HCT116 (cell line): ENCODE measurements around the gene WDR44. TPM values are rescaled to one million over a fixed set of nuclear protein-coding genes. Genes with fewer than 3 reads are reported as not detected.

Source experiments
- ATAC-seq: fragments of 200-7000 bp; cut with Tn5 transposase; 2 replicates; pipeline ENCODE4 v1.9.1; 2020; ENCODE audit warnings: mild to moderate bottlenecking, moderate library complexity
- BruUV-seq: library from RNA; stranded (reverse); fragments of 400-500 nt; replicated peaks from 2 replicates; lab custom pipeline; 2021; lab: Mats Ljungman, UMichigan
- CTCF ChIA-PET: fragments of 300-600 bp; sonication (Branson Sonifier 250); formaldehyde crosslinking; loops from one replicate; lab custom pipeline; 2021; ENCODE audit warnings: antibody characterized with exemption; lab: Charles Lee
- POLR2A ChIA-PET: fragments of 300-600, 350-600 bp; sonication (Branson Sonifier 250); formaldehyde crosslinking; loops from one replicate; lab custom pipeline; 2021; ENCODE audit warnings: antibody characterized with exemption; lab: Charles Lee
- RAD21 ChIA-PET, 2 experiments: fragments of 300-600 bp; sonication (Branson Sonifier 250); formaldehyde crosslinking; loops; one replicate each; lab custom pipeline; 2023; ENCODE audit warnings: low total read pairs in 2 of 2; ENCODE audit not compliant: uncharacterized antibody in 2 of 2, unreplicated experiment in 2 of 2, low non-redundant PET in 1 of 2; lab: Charles Lee
- DNase-seq: peaks from one replicate; pipeline ENCODE4 v3.0.0-alpha.2; 2010; ENCODE audit warnings: low read depth, low spot score
- H2AFZ ChIP-seq: fragments of 200-600 bp; shearing (Covaris generic), sonication (generic); 2 replicates; pipeline ENCODE4 v1.6.1; 2017; ENCODE audit warnings: low read depth, mixed run types, mixed read lengths, antibody characterized with exemption, low read length; ENCODE audit not compliant: poor library complexity, severe bottlenecking
- H3K27ac ChIP-seq: 2 replicates; pipeline ENCODE4 v1.5.1; 2012; ENCODE audit warnings: low read depth, low read length
- H3K27me3 ChIP-seq: fragments of 200-600 bp; sonication (generic); 2 replicates; pipeline ENCODE4 v1.6.1; 2016; ENCODE audit warnings: mixed run types, low read length, mixed read lengths; ENCODE audit not compliant: insufficient read depth
- H3K36me3 ChIP-seq, 2 experiments: fragments of 200-500 bp in 1 of 2; fragments of 200-600 bp in 1 of 2; sonication (Bioruptor generic) in 1 of 2; sonication (generic) in 1 of 2; 2 replicates each; pipeline versions ENCODE4 v1.5.1 to v1.6.1; 2014 to 2016; ENCODE audit warnings: low read length in 2 of 2, inconsistent platforms in 1 of 2, mixed read lengths in 1 of 2, mixed run types in 1 of 2; ENCODE audit not compliant: insufficient read depth in 2 of 2, control insufficient read depth in 1 of 2
- H3K4me1 ChIP-seq, 2 experiments: fragments of 200-600 bp in 1 of 2; sonication (generic) in 1 of 2; 2 replicates each; pipeline versions ENCODE4 v1.5.1 to v1.6.1; 2012 to 2017; ENCODE audit warnings: low read length in 2 of 2, inconsistent platforms in 1 of 2, mild to moderate bottlenecking in 1 of 2, mixed read lengths in 1 of 2, mixed run types in 1 of 2, moderate library complexity in 1 of 2; ENCODE audit not compliant: insufficient read depth in 2 of 2, control insufficient read depth in 1 of 2
- H3K4me2 ChIP-seq: fragments of 200-600 bp; sonication (generic); 2 replicates; pipeline ENCODE4 v1.6.1; 2017; ENCODE audit warnings: mixed run types, low read length, mixed read lengths
- H3K4me3 ChIP-seq, 2 experiments: fragments of 200-600 bp in 1 of 2; sonication (generic) in 1 of 2; replicated peaks in 1 of 2; 2 replicates each; pipeline ENCODE4 v1.5.1; 2011 to 2016; ENCODE audit warnings: low read length in 2 of 2, control low read depth in 1 of 2, low read depth in 1 of 2, mild to moderate bottlenecking in 1 of 2, mixed read lengths in 1 of 2, mixed run types in 1 of 2
- H3K79me2 ChIP-seq: fragments of 200-600 bp; sonication (generic); 2 replicates; pipeline ENCODE4 v1.6.1; 2017; ENCODE audit warnings: mild to moderate bottlenecking, mixed run types, low read length, moderate library complexity, mixed read lengths; ENCODE audit not compliant: insufficient read depth
- H3K9ac ChIP-seq: fragments of 200-600 bp; sonication (generic); 2 replicates; pipeline ENCODE4 v1.6.1; 2016; ENCODE audit warnings: low read length, mixed read lengths
- H3K9me2 ChIP-seq: fragments of 200-600 bp; sonication (generic), shearing (Covaris generic); 2 replicates; pipeline ENCODE4 v1.6.1; 2017; ENCODE audit warnings: mixed run types, mild to moderate bottlenecking, moderate library complexity; ENCODE audit not compliant: insufficient read depth
- H3K9me3 ChIP-seq, 2 experiments: fragments of 200-500 bp in 1 of 2; fragments of 200-600 bp in 1 of 2; sonication (Bioruptor generic) in 1 of 2; sonication (generic) in 1 of 2; 2 replicates each; pipeline ENCODE4 v1.6.1; 2014 to 2017; ENCODE audit warnings: low read length in 2 of 2, mixed read lengths in 2 of 2, inconsistent platforms in 1 of 2, low read depth in 1 of 2, mild to moderate bottlenecking in 1 of 2, mixed run types in 1 of 2, moderate library complexity in 1 of 2; ENCODE audit not compliant: control insufficient read depth in 1 of 2, insufficient read depth in 1 of 2
- H4K20me1 ChIP-seq: fragments of 200-600 bp; sonication (generic), shearing (Covaris generic); 2 replicates; pipeline ENCODE4 v1.6.1; 2017; ENCODE audit warnings: mixed run types, mild to moderate bottlenecking, moderate library complexity; ENCODE audit not compliant: insufficient read depth
- CBX3 ChIP-seq: IDR thresholded peaks from 2 replicates; pipeline ENCODE4 v1.6.1; 2012; ENCODE audit warnings: low read depth
- CEBPB ChIP-seq: IDR thresholded peaks from 2 replicates; pipeline ENCODE4 v1.6.1; 2012; ENCODE audit warnings: low read depth
- CTCF ChIP-seq, 3 experiments: fragments of 200-600 bp in 1 of 3; sonication (generic) in 1 of 3; IDR thresholded peaks in 2 of 3; conservative IDR thresholded peaks in 1 of 3; 2 replicates each; pipeline ENCODE4 v1.5.1; 2012 to 2017; ENCODE audit warnings: low read depth in 2 of 3, low read length in 2 of 3, antibody characterized with exemption in 1 of 3, borderline replicate concordance in 1 of 3, control low read depth in 1 of 3, mild to moderate bottlenecking in 1 of 3, mixed read lengths in 1 of 3, mixed run types in 1 of 3, moderate library complexity in 1 of 3; ENCODE audit not compliant: insufficient read depth in 1 of 3
- POLR2AphosphoS5 ChIP-seq: IDR thresholded peaks from 2 replicates; pipeline ENCODE4 v1.6.1; 2011; ENCODE audit warnings: mild to moderate bottlenecking, low read depth, low read length, moderate library complexity
- SP1 ChIP-seq: IDR thresholded peaks from 2 replicates; pipeline ENCODE4 v1.6.1; 2012; ENCODE audit warnings: low read depth
- SRF ChIP-seq: IDR thresholded peaks from 2 replicates; pipeline ENCODE4 v1.6.1; 2012; ENCODE audit warnings: low read depth
- TCF7L2 ChIP-seq: IDR thresholded peaks from 2 replicates; pipeline ENCODE4 v1.7.0; 2011; ENCODE audit warnings: borderline replicate concordance, inconsistent platforms; ENCODE audit not compliant: insufficient read depth, insufficient read length; ENCODE audit errors: extremely low read depth
- YY1 ChIP-seq: IDR thresholded peaks from 2 replicates; pipeline ENCODE4 v1.6.1; 2011; ENCODE audit warnings: low read length, low read depth, moderate library complexity, mild to moderate bottlenecking; ENCODE audit not compliant: insufficient replicate concordance; ENCODE audit errors: extremely low read depth
- ZFX ChIP-seq: fragments of 450-650 bp; IDR thresholded peaks from 2 replicates; pipeline ENCODE4 v1.6.1; 2017
- intact Hi-C: fragments of 100-400 bp; cut with micrococcal nuclease; formaldehyde crosslinking; loops from 2 replicates; pipeline ENCODE4 v1.10.0; 2022
- total RNA-seq: library from RNA; stranded (reverse); gene quantifications from one replicate; pipeline ENCODE4 v1.2.1, GENCODE V29; 2021; ENCODE audit not compliant: unreplicated experiment
- TF ChIP-seq, protein P1 (sequence below): IDR thresholded peaks from 2 replicates; pipeline ENCODE4 v1.6.1; 2012

Gene WDR44
- total RNA-seq, 1 experiment from 2014 or later: 12.2 TPM

GRCh38 chrX:118437283-118437682 lies 91.4 kb downstream of the WDR44 start:
- no peak for TF ChIP-seq POLR2AphosphoS5
- TF ChIP-seq, protein P1, sequence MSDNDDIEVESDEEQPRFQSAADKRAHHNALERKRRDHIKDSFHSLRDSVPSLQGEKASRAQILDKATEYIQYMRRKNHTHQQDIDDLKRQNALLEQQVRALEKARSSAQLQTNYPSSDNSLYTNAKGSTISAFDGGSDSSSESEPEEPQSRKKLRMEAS: no peak
- TF ChIP-seq SP1: no peak
- no peak for TF ChIP-seq SRF
- TF ChIP-seq TCF7L2: no peak
- no peak for TF ChIP-seq YY1
- no peak for TF ChIP-seq CTCF (IDR thresholded peaks at IDR 0.05 in 2 of 3, conservative IDR thresholded peaks at IDR 0.05 in 1 of 3; ENCODE audit: borderline replicate concordance in 1 of 3, insufficient read depth in 1 of 3, low read depth in 2 of 3, low read length in 2 of 3)
- no peak for TF ChIP-seq ZFX
- TF ChIP-seq CEBPB: no peak
- TF ChIP-seq CBX3: no peak
- CTCF ChIA-PET: no interaction called here
- ATAC-seq: no peak
- no peak for DNase-seq
- H3K9ac ChIP-seq: no peak overlapping the region
- POLR2A ChIA-PET: no interaction called here
- no peaks in the 10 kb centered on the region for H3K4me1 ChIP-seq
- no peaks in the 10 kb centered on the region for H3K36me3 ChIP-seq
- H3K4me2 ChIP-seq: no peak overlapping the region
- H3K9me3 ChIP-seq: no peaks in the 10 kb centered on the region
- no peaks in the 10 kb centered on the region for H3K9me2 ChIP-seq
- intact Hi-C loops: no loop called here
- H4K20me1 ChIP-seq: no peaks in the 10 kb centered on the region
- no TSS peak for BruUV-seq
- no peak overlapping the region for H2AFZ ChIP-seq
- H3K27me3 ChIP-seq: no peaks in the 10 kb centered on the region
- H3K27ac ChIP-seq: no peak overlapping the region
- RAD21 ChIA-PET: no interaction called here
- no peaks in the 10 kb centered on the region for H3K79me2 ChIP-seq
- no peak overlapping the region for H3K4me3 ChIP-seq
